Right atrium auricular region (tissue), 2 donors: ENCODE data around the gene PDE4A. TPM values are rescaled to one million over a fixed set of nuclear protein-coding genes. Genes with fewer than 3 reads are reported as not detected.
A peak's percentile ranks its signal among the peaks of the same experiment; 100 is the strongest.

Experiments used
- DNase-seq: peaks from one replicate; pipeline ENCODE4 v3.0.0-alpha.2; 2019; ENCODE audit warnings: low spot score
- H3K27ac ChIP-seq, 2 donors: fragments of 200-600 bp; sonication (generic); 1 replicate in 1 of 2; 2 replicates in 1 of 2; pipeline ENCODE4 v1.5.1; 2016 to 2019
- H3K27me3 ChIP-seq, 2 donors: fragments of 200-600 bp; sonication (generic); one replicate each; pipeline versions ENCODE4 v1.5.1 to v1.6.0; 2017 to 2019
- H3K36me3 ChIP-seq: fragments of 200-600 bp; sonication (generic); one replicate; pipeline ENCODE4 v1.5.1; 2016
- H3K4me1 ChIP-seq, 2 donors: fragments of 200-600 bp; sonication (generic); one replicate each; pipeline versions ENCODE4 v1.5.1 to v1.6.0; 2017 to 2019
- H3K4me3 ChIP-seq, 2 donors: fragments of 200-600 bp; sonication (generic); 1 replicate in 1 of 2; 2 replicates in 1 of 2; pipeline ENCODE4 v1.5.1; 2017 to 2019; ENCODE audit warnings: mild to moderate bottlenecking in 1 of 2, moderate library complexity in 1 of 2
- H3K9me3 ChIP-seq, 2 donors: fragments of 200-600 bp; sonication (generic); one replicate each; pipeline ENCODE4 v1.5.1; 2019
- total RNA-seq, 2 donors: library from RNA; depleted of rRNA; stranded (reverse); fragments of >200 nt; gene quantifications; one replicate each; pipeline ENCODE4 v1.1.0, GENCODE V29; 2016
- TF ChIP-seq, protein P1 (sequence below), 2 donors: fragments of 200-600 bp; sonication (generic); IDR thresholded peaks; one replicate each; pipeline ENCODE4 v1.5.1; 2019; ENCODE audit warnings: antibody characterized with exemption in 2 of 2

The PDE4A gene
- total RNA-seq, 2 donors from 2014 or later = 9.4 to 9.9 TPM

DNA sequence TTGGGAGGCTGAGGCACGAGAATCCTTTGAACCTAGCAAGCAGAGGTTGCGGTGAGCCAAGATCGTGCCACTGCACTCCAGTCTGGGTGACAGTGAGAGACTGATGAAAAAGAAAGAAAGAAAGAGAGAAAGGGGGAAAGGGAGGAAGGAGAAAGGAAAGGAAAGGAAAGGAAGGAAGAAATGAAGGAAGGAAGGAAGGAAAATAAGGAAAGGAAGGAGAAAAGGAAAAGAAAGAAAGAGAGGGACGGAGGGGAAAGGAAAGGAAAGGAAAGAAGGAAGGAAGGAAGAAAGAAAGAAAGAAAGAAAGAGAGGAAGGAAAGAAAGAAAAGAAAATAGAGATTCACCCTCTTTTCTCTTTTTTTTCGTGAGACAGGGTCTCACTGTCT lies 8.7 kb downstream of the PDE4A start:
- peaks cover 0 to 1% of the 10 kb centered on the region in 2 donors for H3K27me3 ChIP-seq
- no peaks in the 10 kb centered on the region for H3K36me3 ChIP-seq
- DNase-seq = no peak
- no peaks in the 10 kb centered on the region for H3K9me3 ChIP-seq
- H3K27ac ChIP-seq = no peak overlapping the region
- H3K4me1 ChIP-seq = peaks cover 0 to 39% of the 10 kb centered on the region in 2 donors
- no peak overlapping the region for H3K4me3 ChIP-seq
- TF ChIP-seq, protein P1, sequence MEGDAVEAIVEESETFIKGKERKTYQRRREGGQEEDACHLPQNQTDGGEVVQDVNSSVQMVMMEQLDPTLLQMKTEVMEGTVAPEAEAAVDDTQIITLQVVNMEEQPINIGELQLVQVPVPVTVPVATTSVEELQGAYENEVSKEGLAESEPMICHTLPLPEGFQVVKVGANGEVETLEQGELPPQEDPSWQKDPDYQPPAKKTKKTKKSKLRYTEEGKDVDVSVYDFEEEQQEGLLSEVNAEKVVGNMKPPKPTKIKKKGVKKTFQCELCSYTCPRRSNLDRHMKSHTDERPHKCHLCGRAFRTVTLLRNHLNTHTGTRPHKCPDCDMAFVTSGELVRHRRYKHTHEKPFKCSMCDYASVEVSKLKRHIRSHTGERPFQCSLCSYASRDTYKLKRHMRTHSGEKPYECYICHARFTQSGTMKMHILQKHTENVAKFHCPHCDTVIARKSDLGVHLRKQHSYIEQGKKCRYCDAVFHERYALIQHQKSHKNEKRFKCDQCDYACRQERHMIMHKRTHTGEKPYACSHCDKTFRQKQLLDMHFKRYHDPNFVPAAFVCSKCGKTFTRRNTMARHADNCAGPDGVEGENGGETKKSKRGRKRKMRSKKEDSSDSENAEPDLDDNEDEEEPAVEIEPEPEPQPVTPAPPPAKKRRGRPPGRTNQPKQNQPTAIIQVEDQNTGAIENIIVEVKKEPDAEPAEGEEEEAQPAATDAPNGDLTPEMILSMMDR (IDR thresholded peaks at IDR 0.05) = no peak

DNA sequence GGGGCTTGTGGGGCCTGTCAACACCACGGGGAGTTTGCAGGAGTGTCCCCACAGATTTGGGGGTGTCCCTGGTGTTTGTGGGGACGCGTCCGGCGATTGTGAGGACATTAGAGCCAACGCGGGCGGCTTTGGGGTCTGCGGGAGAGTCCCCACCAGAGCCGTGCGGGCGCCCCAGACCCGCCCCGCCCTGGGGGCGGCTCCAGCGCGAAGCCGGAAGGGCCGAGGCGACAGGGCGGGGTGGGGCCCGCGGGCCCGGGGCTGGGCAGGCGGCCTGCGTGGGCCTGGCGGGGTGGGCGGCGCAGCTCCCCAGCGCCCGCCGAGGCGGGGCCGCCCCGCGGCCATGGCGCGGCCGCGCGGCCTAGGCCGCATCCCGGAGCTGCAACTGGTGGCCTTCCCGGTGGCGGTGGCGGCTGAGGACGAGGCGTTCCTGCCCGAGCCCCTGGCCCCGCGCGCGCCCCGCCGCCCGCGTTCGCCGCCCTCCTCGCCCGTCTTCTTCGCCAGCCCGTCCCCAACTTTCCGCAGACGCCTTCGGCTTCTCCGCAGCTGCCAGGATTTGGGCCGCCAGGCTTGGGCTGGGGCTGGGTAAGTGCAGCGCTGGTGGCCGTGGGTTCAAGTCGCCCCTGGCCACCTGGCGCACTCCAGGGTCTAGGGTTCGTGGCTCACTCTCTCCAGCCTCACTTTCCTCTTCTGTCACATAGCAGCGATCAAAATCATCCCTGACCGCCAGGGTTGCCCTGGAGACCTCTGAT lies 10.3 kb downstream of the PDE4A start:
- Histone ChIP-seq H3K4me1 (peaks cover 0 to 30% of the 10 kb centered on the region in 2 donors), H3K27ac (peak overlapping the region; percentile 40 to 64), H3K27me3 (no peaks in the 10 kb centered on the region), H3K9me3 (no peaks in the 10 kb centered on the region), H3K36me3 (no peaks in the 10 kb centered on the region), H3K4me3 (peak overlapping the region; percentile 56 to 68)
- TF ChIP-seq, protein P1 (IDR thresholded peaks at IDR 0.05) = no peak
- DNase-seq = no peak

DNA sequence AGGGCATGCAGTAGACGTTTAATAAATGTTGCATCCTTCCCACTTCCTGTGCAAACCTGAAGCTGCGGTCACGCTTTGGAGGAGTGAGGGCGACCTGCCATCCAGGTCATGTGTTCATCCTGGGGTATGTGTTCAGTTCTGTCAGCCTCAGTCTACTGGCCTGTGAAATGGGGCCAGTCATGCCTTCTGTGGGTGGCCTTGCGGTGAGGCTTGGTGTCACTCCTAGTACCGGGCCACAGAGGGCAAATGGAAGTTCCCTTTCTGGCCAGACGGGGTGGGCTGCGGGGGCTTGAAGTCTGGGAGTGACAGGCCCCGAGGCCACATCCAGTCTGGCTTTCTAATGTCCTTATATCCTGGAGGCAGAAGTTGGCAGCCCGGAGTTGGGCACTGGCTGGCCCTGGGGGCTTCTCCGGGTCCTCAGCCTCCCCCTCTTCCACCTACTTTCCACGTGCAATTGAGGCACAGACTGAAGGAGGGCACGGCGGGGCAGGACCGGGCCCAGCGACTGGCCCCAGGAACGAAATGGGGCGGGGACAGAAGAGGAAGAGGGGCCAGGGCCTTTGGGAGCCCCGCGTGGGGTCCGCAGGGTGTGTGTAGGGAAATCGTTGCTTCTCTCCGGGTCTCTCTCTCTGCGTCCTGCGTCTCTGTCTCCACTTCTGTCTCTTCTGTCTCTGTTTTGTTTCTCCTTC lies 11.1 kb downstream of the PDE4A start:
- peaks cover 0 to 30% of the 10 kb centered on the region in 2 donors for H3K4me1 ChIP-seq
- no peaks in the 10 kb centered on the region for H3K36me3 ChIP-seq
- DNase-seq = no peak
- no peaks in the 10 kb centered on the region for H3K9me3 ChIP-seq
- peak overlapping the region; percentile 8 to 64 for H3K27ac ChIP-seq
- TF ChIP-seq, protein P1 (IDR thresholded peaks at IDR 0.05) = no peak
- H3K4me3 ChIP-seq = peak overlapping the region; percentile 56 to 68
- H3K27me3 ChIP-seq = no peaks in the 10 kb centered on the region

DNA sequence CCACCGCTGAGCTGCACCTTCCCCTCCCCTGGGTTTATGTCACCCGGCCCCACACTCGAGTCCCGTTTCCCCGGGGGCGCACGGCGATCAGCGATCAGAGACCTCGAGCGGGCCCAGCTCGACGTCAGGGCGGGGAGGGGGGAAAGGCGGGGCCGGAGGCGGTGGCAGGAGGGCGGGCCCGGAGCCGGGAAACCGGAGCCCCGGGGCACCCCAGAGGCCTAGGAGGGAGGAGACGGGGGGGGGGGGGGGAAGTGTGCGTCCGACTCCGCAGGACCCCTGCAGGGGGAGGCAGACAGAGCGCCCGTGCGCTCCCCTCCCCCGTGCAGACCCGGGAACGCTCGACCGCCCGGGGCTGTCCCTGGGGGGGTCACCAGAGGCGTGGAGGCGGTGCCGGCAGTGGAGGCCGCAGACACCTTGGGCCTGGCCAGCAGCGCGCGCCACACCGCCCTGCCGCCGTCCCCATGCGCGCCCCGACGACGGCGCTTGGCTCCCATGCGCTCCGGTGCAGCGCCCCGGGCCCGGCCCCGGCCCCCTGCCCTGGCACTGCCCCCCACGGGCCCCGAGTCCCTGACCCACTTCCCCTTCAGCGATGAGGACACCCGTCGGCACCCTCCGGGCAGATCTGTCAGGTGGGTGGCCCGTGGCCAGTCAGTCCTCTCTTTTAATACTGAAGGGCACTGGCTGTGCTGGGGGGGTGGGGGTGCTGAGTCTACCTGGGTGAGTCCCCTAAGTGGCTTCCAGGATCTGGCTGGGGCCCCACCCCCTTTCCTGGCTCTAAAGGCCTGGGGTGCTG lies 11.8 kb downstream of the PDE4A start:
- DNase-seq = no peak
- TF ChIP-seq, protein P1 (IDR thresholded peaks at IDR 0.05) = no peak
- H3K27ac ChIP-seq = peak overlapping the region; percentile 8 to 64
- H3K9me3 ChIP-seq = no peaks in the 10 kb centered on the region
- H3K36me3 ChIP-seq = no peaks in the 10 kb centered on the region
- peak overlapping the region; percentile 56 to 68 for H3K4me3 ChIP-seq
- H3K27me3 ChIP-seq = no peaks in the 10 kb centered on the region
- H3K4me1 ChIP-seq = peaks cover 0 to 30% of the 10 kb centered on the region in 2 donors

GRCh38 chr19:10432736-10433130 lies 12.4 kb downstream of the PDE4A start:
- Histone ChIP-seq H3K27ac (peak overlapping the region; percentile 8 to 64), H3K4me1 (peaks cover 0 to 30% of the 10 kb centered on the region in 2 donors), H3K4me3 (peak overlapping the region; percentile 56 to 68), H3K27me3 (no peaks in the 10 kb centered on the region), H3K9me3 (no peaks in the 10 kb centered on the region), H3K36me3 (no peaks in the 10 kb centered on the region)
- TF ChIP-seq, protein P1 (IDR thresholded peaks at IDR 0.05) = no peak
- DNase-seq = no peak
